Thyroid gland (tissue), 4 donors: Measurements from ENCODE around the gene BNIP5. TPM values are rescaled to one million over a fixed set of nuclear protein-coding genes. Genes with fewer than 3 reads are reported as not detected.

Experiments
- DNase-seq, 2 donors: peaks; one replicate each; pipeline ENCODE4 v3.0.0-alpha.2; 2019
- H3K27ac ChIP-seq, 3 donors: fragments of 200-600 bp; sonication (generic); 1 replicate in 2 of 3; 2 replicates in 1 of 3; pipeline ENCODE4 v1.5.1; 2016 to 2019; ENCODE audit warnings: mild to moderate bottlenecking in 1 of 3, moderate library complexity in 1 of 3
- H3K27me3 ChIP-seq: fragments of 200-600 bp; sonication (generic); one replicate; pipeline ENCODE4 v1.5.1; 2019
- H3K36me3 ChIP-seq, 2 donors: fragments of 200-600 bp; sonication (generic); one replicate each; pipeline ENCODE4 v1.5.1; 2016 to 2019
- H3K4me1 ChIP-seq, 2 donors: fragments of 200-600 bp; sonication (generic); one replicate each; pipeline ENCODE4 v1.5.1; 2017 to 2019
- H3K4me3 ChIP-seq, 3 donors: fragments of 200-600 bp; sonication (generic); replicated peaks in 1 of 3; 1 replicate in 2 of 3; 2 replicates in 1 of 3; pipeline ENCODE4 v1.5.1; 2016; ENCODE audit warnings: mild to moderate bottlenecking in 1 of 3
- H3K9me3 ChIP-seq: fragments of 200-600 bp; sonication (generic); one replicate; pipeline ENCODE4 v1.5.1; 2017
- CTCF ChIP-seq, 6 experiments: fragments of 200-600 bp in 3 of 6; fragments of 450-650 bp in 3 of 6; sonication (generic) in 3 of 6; IDR thresholded peaks; one replicate each; pipeline ENCODE4 v1.5.1; 2016 to 2019; ENCODE audit warnings: antibody characterized with exemption in 6 of 6, mild to moderate bottlenecking in 2 of 6, inconsistent platforms in 1 of 6, moderate library complexity in 1 of 6
- POLR2A ChIP-seq, 2 donors: fragments of 450-650 bp; IDR thresholded peaks; one replicate each; pipeline ENCODE4 v1.6.1; 2017; ENCODE audit warnings: antibody characterized with exemption in 2 of 2, mild to moderate bottlenecking in 2 of 2, moderate library complexity in 1 of 2
- WGBS, 2 donors: methylation state at CpG; one replicate each; pipeline ENCODE4 v1.1.5; 2017; 5-methylcytosine and 5-hydroxymethylcytosine counted together
- intact Hi-C: fragments of 100-400 bp; cut with DNase I; formaldehyde crosslinking; loops from one replicate; pipeline ENCODE4 v1.15.1; 2023
- total RNA-seq, 4 donors: library from RNA; depleted of rRNA; stranded (reverse); fragments of >200 nt; gene quantifications; one replicate each; pipeline ENCODE4 v1.2.3, GENCODE V29; 2016

The BNIP5 gene
- total RNA-seq, 4 donors from 2014 or later = not detected

- DNase-seq = no peak
- 77 to 83% methylated on average over 9 of the region's 9 CpGs for WGBS, 2 donors
These were observed 17.3 kb downstream of the BNIP5 start for GRCh38 chr6:36319436-36319762.

DNA sequence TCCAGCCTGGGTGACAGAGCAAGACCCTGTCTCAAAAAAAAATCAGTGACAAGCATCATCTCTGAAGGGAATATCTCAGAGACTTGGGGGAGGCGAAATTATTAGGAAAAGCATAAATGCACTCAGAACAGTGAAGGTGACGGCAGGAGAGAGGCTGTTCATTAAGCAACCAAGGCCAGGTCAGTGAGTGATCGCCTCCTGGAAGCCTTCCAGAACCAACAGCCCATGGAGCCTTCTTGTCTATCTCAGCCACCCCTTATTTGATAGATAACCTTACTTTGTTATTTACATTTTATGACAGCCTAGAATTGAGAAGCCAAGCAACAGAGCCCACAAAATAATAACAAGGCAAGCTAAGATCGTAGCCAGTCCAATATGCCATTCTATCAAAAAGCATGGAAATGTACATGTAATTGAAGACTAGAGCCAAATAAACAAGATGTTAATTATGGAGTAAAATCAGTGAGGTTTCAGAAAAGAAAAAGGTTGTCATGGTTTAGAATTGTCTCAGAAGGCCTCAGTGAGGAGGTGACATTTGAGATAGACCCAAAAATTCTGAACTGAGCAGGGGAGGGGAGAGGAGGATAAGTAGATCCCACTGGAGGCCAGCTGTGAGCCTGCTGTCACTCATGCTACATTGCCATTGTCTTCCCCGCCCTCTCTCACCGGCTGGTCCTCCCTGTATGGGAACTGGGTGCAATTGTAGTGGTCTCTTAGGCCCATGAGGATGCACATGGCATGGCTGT, 17.8 kb downstream of the BNIP5 start:
- H3K4me3 ChIP-seq = no peak overlapping the region
- H3K4me1 ChIP-seq = no peaks in the 10 kb centered on the region
- TF ChIP-seq POLR2A (IDR thresholded peaks at IDR 0.05) (no peak), CTCF (IDR thresholded peaks at IDR 0.05) (no peak)
- DNase-seq = no peak
- no peak overlapping the region for H3K27ac ChIP-seq
- H3K36me3 ChIP-seq = no peaks in the 10 kb centered on the region
- WGBS, 2 donors = 81 to 90% methylated on average over 6 of the region's 6 CpGs
- H3K9me3 ChIP-seq = no peaks in the 10 kb centered on the region
- no peaks in the 10 kb centered on the region for H3K27me3 ChIP-seq
- intact Hi-C loops = no loop called here

More at GRCh38 chr6:36319436-36319762, 17.3 kb downstream of the BNIP5 start:
- Histone ChIP-seq H3K36me3 (no peaks in the 10 kb centered on the region), H3K4me1 (no peaks in the 10 kb centered on the region), H3K27ac (no peak overlapping the region), H3K9me3 (no peaks in the 10 kb centered on the region), H3K4me3 (no peak overlapping the region), H3K27me3 (no peaks in the 10 kb centered on the region)
- TF ChIP-seq CTCF (IDR thresholded peaks at IDR 0.05) (no peak), POLR2A (IDR thresholded peaks at IDR 0.05) (no peak)
- intact Hi-C loops = no loop called here

DNA sequence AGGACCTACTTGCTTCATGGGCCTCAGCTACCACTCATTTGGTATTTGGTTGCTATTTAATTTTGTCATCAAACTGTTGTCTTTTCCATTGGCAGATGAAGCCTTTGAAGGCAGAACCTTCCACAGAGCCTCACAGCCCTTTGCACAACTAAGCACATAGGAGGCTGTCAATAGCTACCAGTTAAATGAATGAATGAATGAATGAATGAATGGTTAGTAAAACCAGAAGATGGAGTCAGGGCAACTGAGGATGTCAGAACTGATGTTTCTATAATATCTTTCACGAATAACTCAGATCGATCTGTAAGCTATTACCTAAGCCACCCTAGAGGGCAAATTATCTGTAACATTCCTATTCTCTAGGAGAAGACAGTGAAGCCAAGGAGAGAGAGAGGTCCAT, 19.1 kb downstream of the BNIP5 start:
- WGBS, 2 donors = 93 to 96% methylated on average over 2 of the region's 2 CpGs
- intact Hi-C loops = no loop called here

DNA sequence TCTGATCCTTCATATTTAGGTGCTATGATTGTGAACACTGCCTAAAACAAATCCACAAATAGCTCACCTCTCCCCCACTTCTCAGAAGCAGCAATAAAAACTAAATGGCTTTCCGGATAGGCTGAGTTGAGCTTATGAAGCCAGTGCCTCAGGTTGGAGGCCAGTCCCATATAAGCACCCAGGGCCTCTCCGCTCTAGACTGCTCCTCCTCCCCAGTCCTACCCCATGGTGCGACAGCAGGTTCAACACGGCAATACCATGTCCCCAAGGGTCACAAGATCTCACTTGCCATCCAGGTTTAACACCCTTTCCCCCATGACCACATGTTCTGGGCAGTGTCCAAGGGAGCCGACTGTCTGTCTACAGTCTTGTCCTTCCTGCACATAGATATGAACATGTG, 20.8 kb downstream of the BNIP5 start:
- TF ChIP-seq CTCF (IDR thresholded peaks at IDR 0.05) = no peak
- TF ChIP-seq POLR2A (IDR thresholded peaks at IDR 0.05) = no peak
- no peak for DNase-seq
- H3K9me3 ChIP-seq = no peaks in the 10 kb centered on the region
- H3K4me3 ChIP-seq = no peak overlapping the region
- no peaks in the 10 kb centered on the region for H3K4me1 ChIP-seq
- H3K27me3 ChIP-seq = no peaks in the 10 kb centered on the region
- intact Hi-C loops = no loop called here
- no peaks in the 10 kb centered on the region for H3K36me3 ChIP-seq
- 92 to 94% methylated on average over 4 to 5 of the region's 5 CpGs for WGBS, 2 donors
- H3K27ac ChIP-seq = no peak overlapping the region

More for the DNA sequence above, 19.1 kb downstream of the BNIP5 start:
- Histone ChIP-seq H3K27ac (no peak overlapping the region), H3K27me3 (no peaks in the 10 kb centered on the region), H3K9me3 (no peaks in the 10 kb centered on the region), H3K36me3 (no peaks in the 10 kb centered on the region), H3K4me1 (no peaks in the 10 kb centered on the region), H3K4me3 (no peak overlapping the region)
- no peak for DNase-seq
- TF ChIP-seq CTCF (IDR thresholded peaks at IDR 0.05) (no peak), POLR2A (IDR thresholded peaks at IDR 0.05) (no peak)

DNA sequence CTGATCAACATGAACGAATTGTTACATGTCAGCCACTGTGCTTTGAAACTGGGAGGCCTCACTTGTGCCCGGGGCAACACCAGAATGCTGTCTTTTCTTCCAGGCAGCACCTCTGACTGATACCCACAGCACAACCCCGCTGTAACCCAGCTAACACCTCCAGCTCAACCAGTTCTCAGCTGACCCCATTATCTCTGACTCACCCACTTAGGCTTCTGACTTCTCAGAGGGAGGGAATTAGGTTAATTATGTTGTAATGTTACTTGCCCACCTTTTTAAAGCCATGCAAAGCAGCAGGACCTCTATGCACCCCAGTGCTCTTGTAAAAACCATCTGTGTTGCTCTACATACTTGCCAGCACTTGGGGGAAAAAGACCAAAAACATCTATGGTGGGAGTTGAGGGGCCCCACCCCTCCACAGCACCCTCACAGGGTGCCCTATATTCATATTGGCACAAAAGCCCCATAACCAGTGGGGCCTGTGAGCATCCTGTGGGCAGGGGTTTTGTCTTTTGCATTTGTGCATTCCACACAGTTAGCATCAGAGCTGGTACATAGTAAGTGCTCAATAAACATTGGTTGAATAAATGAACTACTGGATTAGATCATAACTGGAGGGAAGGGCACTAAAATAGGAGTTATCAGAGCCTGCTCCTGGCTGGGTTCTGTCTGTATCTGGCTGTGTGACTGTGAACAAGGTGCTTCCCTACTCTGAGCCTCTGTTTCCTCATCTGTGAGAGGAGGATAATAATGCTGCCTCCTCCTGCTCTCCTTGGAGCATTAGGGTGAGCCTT, 22.3 kb downstream of the BNIP5 start:
- WGBS, 2 donors = 84 to 85% methylated on average over 3 of the region's 3 CpGs
- DNase-seq = no peak
- no peaks in the 10 kb centered on the region for H3K4me1 ChIP-seq
- H3K27me3 ChIP-seq = no peaks in the 10 kb centered on the region
- TF ChIP-seq CTCF (IDR thresholded peaks at IDR 0.05) (no peak), POLR2A (IDR thresholded peaks at IDR 0.05) (no peak)
- H3K36me3 ChIP-seq = no peaks in the 10 kb centered on the region
- H3K4me3 ChIP-seq = no peak overlapping the region
- intact Hi-C loops = no loop called here
- no peaks in the 10 kb centered on the region for H3K9me3 ChIP-seq
- no peak overlapping the region for H3K27ac ChIP-seq
